DMS79 treated with DMSO at 0.1 percent for 48 hours (cell line): Measurements from ENCODE around the gene CHD9.
"Not testable (repeated sequence)": the region's sequence is repeated elsewhere in the genome, so short reads cannot be mapped to it uniquely, and the experiment has no call there.

Source experiments
- DNase-seq: peaks from one replicate; lab custom pipeline; 2025; lab: John Stamatoyannopoulos, UW

The CHD9 gene

GRCh38 chr16:53282328-53282727, 227.5 kb downstream of the CHD9 start:
- no peak for DNase-seq

GRCh38 chr16:53282975-53283946, 228.5 kb downstream of the CHD9 start:
- no peak for DNase-seq

- DNase-seq, result no peak
Observed at GRCh38 chr16:53285236-53285635, 230.4 kb downstream of the CHD9 start.

GRCh38 chr16:53290520-53290919, 235.7 kb downstream of the CHD9 start:
- no peak for DNase-seq

- no peak for DNase-seq
Observed at GRCh38 chr16:53291757-53292392, 237.1 kb downstream of the CHD9 start.

- DNase-seq, result no peak
Observed at GRCh38 chr16:53297477-53297876, 242.7 kb downstream of the CHD9 start.

- DNase-seq, result no peak
Observed at GRCh38 chr16:53304334-53304733, 249.5 kb downstream of the CHD9 start.

- no peak for DNase-seq
Observed at GRCh38 chr16:53305743-53306142, 251.0 kb downstream of the CHD9 start.

GRCh38 chr16:53309457-53309856, 254.7 kb downstream of the CHD9 start:
- no peak for DNase-seq

GRCh38 chr16:53320992-53321391, 266.2 kb downstream of the CHD9 start:
- DNase-seq, result no peak

- DNase-seq, result no peak
Observed at GRCh38 chr16:53323924-53324323, 269.1 kb downstream of the CHD9 start.

- not testable (repeated sequence) for DNase-seq
Observed at GRCh38 chr16:53330991-53331390, 276.2 kb downstream of the CHD9 start.

- DNase-seq, result no peak
Observed at GRCh38 chr16:53334581-53334980, 279.8 kb downstream of the CHD9 start.

GRCh38 chr16:53337294-53337693, 282.5 kb downstream of the CHD9 start:
- no peak for DNase-seq

GRCh38 chr16:53341792-53342191, 287.0 kb downstream of the CHD9 start:
- no peak for DNase-seq

- DNase-seq, result no peak
Observed at GRCh38 chr16:53355064-53355463, 300.3 kb downstream of the CHD9 start.

- no peak for DNase-seq
Observed at GRCh38 chr16:53356478-53357207, 301.9 kb downstream of the CHD9 start.

GRCh38 chr16:53357208-53357586, 302.4 kb downstream of the CHD9 start:
- no peak for DNase-seq

GRCh38 chr16:53357955-53358354, 303.2 kb downstream of the CHD9 start:
- no peak for DNase-seq

GRCh38 chr16:53358884-53359283, 304.1 kb downstream of the CHD9 start:
- no peak for DNase-seq

- DNase-seq, result no peak
Observed at GRCh38 chr16:53369921-53370320, 315.1 kb downstream of the CHD9 start.

GRCh38 chr16:53370827-53371226, 316.0 kb downstream of the CHD9 start:
- no peak for DNase-seq
